Endodermal cell (in vitro differentiated cells): Measurements from ENCODE around the gene GGNBP2. TPM values are rescaled to one million over a fixed set of nuclear protein-coding genes. Genes with fewer than 3 reads are reported as not detected.
A peak's percentile ranks its signal among the peaks of the same experiment; 100 is the strongest.

Experiments
- DNase-seq: peaks from one replicate; pipeline ENCODE4 v3.0.0-alpha.2; 2017
- H3K27ac ChIP-seq: 2 replicates; pipeline ENCODE4 v1.5.1; 2013; ENCODE audit warnings: mild to moderate bottlenecking, low read depth, low read length, moderate library complexity
- H3K27me3 ChIP-seq: 2 replicates; pipeline ENCODE4 v1.6.1; 2013; ENCODE audit warnings: mild to moderate bottlenecking, low read length, moderate library complexity; ENCODE audit not compliant: insufficient read depth, control insufficient read depth, poor library complexity, severe bottlenecking
- H3K36me3 ChIP-seq: 2 replicates; pipeline ENCODE4 v1.7.0; 2013; ENCODE audit warnings: mild to moderate bottlenecking, low read length, moderate library complexity; ENCODE audit not compliant: control insufficient read depth, insufficient read depth
- H3K4me1 ChIP-seq: one replicate; pipeline ENCODE4 v1.7.0; 2013; ENCODE audit warnings: low read length; ENCODE audit not compliant: control insufficient read depth, insufficient read depth
- H3K4me3 ChIP-seq: 2 replicates; pipeline ENCODE4 v1.5.1; 2013; ENCODE audit warnings: mild to moderate bottlenecking, low read length, moderate library complexity
- H3K9ac ChIP-seq: 2 replicates; pipeline ENCODE4 v1.6.1; 2013; ENCODE audit warnings: mild to moderate bottlenecking, low read length, moderate library complexity; ENCODE audit not compliant: poor library complexity, severe bottlenecking; ENCODE audit errors: extremely low read depth
- H3K9me3 ChIP-seq: 2 replicates; pipeline ENCODE4 v1.6.1; 2013; ENCODE audit warnings: mild to moderate bottlenecking, low read length, moderate library complexity; ENCODE audit not compliant: control insufficient read depth
- H3K27ac Mint-ChIP-seq: 2 replicates; pipeline ENCODE4 v1.8.0; 2020; ENCODE audit warnings: mixed read lengths
- H3K27me3 Mint-ChIP-seq: 2 replicates; pipeline ENCODE4 v1.8.0; 2021; ENCODE audit warnings: mild to moderate bottlenecking, mixed read lengths; ENCODE audit not compliant: insufficient read depth
- H3K36me3 Mint-ChIP-seq: 2 replicates; pipeline ENCODE4 v1.8.0; 2020; ENCODE audit warnings: low read depth, mixed read lengths
- H3K4me1 Mint-ChIP-seq: 2 replicates; pipeline ENCODE4 v1.8.0; 2020; ENCODE audit warnings: mixed read lengths
- H3K4me3 Mint-ChIP-seq: 2 replicates; pipeline ENCODE4 v1.8.0; 2020; ENCODE audit warnings: mild to moderate bottlenecking, moderate library complexity, mixed read lengths
- H3K9me3 Mint-ChIP-seq: 2 replicates; pipeline ENCODE4 v1.8.0; 2020; ENCODE audit warnings: mild to moderate bottlenecking, mixed read lengths
- WGBS, 2 experiments: methylation state at CpG; one replicate each; pipeline versions ENCODE4 v1.1.5 to v1.1.7; 2013; ENCODE audit warnings: missing lambda C conversion rate in 2 of 2, mixed read lengths in 1 of 2; ENCODE audit not compliant: insufficient coverage in 1 of 2, insufficient read length in 1 of 2; 5-methylcytosine and 5-hydroxymethylcytosine counted together
- total RNA-seq, 2 donors: library from RNA; stranded (reverse); fragmentation: NEBNext Ultra II Directional in 1 of 2; extraction: Animal tissue kit (Norgen Biotek cat#: 25700) in 1 of 2; gene quantifications; 2 replicates in 1 of 2; 3 replicates in 1 of 2; pipeline ENCODE4 v1.2.1, GENCODE V29; 2021
- TF ChIP-seq, protein P1 (sequence below): fragments of 200-600 bp; sonication (generic); conservative IDR thresholded peaks from 2 replicates; pipeline ENCODE4 v1.5.0; 2021; ENCODE audit warnings: antibody characterized with exemption, mild to moderate bottlenecking

The GGNBP2 gene
- total RNA-seq, 2 donors from 2014 or later: 56.8 to 61.6 TPM

DNA sequence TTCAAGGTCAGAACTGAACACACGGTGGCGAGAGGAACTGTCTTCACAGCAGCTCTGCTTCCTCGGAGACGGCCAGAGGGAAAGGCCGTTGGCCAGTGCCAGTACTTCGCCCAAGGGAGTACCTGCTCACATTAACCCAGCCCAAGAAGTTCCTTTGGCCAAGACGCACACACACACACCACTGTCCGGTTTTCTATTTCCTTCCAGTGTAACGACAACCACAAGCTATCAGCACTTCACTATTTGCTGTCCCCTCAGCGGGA is 744 bp upstream of the GGNBP2 start:
- peak overlapping the region; percentile 93 for H3K4me3 Mint-ChIP-seq
- H3K9me3 ChIP-seq: no peaks in the 10 kb centered on the region
- 5 to 10% methylated on average over 4 to 10 of the region's 10 CpGs for WGBS, 2 experiments
- H3K36me3 ChIP-seq: peaks cover 21% of the 10 kb centered on the region
- TF ChIP-seq, protein P1, sequence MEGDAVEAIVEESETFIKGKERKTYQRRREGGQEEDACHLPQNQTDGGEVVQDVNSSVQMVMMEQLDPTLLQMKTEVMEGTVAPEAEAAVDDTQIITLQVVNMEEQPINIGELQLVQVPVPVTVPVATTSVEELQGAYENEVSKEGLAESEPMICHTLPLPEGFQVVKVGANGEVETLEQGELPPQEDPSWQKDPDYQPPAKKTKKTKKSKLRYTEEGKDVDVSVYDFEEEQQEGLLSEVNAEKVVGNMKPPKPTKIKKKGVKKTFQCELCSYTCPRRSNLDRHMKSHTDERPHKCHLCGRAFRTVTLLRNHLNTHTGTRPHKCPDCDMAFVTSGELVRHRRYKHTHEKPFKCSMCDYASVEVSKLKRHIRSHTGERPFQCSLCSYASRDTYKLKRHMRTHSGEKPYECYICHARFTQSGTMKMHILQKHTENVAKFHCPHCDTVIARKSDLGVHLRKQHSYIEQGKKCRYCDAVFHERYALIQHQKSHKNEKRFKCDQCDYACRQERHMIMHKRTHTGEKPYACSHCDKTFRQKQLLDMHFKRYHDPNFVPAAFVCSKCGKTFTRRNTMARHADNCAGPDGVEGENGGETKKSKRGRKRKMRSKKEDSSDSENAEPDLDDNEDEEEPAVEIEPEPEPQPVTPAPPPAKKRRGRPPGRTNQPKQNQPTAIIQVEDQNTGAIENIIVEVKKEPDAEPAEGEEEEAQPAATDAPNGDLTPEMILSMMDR: peak; percentile 31
- peak overlapping the region; percentile 89 for H3K27ac ChIP-seq
- H3K27me3 ChIP-seq: no peaks in the 10 kb centered on the region
- peak; percentile 86 for DNase-seq
- H3K27me3 Mint-ChIP-seq: no peaks in the 10 kb centered on the region
- peaks cover 16% of the 10 kb centered on the region for H3K4me1 Mint-ChIP-seq
- H3K4me1 ChIP-seq: no peaks in the 10 kb centered on the region
- H3K4me3 ChIP-seq: peak overlapping the region; percentile 95
- peak overlapping the region; percentile 99 for H3K27ac Mint-ChIP-seq
- H3K9me3 Mint-ChIP-seq: no peaks in the 10 kb centered on the region
- H3K9ac ChIP-seq: peak overlapping the region; percentile 95
- H3K36me3 Mint-ChIP-seq: peaks cover 9% of the 10 kb centered on the region

DNA sequence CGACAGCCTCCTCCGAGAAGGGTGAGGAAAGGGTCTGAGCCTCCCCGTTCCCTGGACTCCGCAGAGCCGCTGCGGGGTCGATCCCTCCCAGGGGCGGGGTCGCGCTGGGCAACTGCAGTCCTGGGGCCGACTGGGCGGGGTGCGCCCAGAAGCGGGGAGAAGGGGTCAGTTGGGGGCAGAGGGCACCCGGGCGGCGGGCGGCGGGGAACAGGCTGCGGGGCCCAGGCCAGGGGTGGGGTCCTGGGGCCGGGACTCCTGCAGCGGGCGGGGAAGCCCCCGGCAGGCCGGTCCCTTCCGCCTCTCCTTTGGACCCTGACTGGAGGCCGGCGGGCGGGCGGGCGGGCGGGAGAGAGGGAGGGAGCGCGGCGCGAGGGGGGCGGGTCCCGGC is 352 bp downstream of the GGNBP2 start:
- WGBS, 2 experiments: 0% methylated on average over 33 of the region's 38 CpGs; no CpG with 5 or more reads in 1 of the 2 experiments

DNA sequence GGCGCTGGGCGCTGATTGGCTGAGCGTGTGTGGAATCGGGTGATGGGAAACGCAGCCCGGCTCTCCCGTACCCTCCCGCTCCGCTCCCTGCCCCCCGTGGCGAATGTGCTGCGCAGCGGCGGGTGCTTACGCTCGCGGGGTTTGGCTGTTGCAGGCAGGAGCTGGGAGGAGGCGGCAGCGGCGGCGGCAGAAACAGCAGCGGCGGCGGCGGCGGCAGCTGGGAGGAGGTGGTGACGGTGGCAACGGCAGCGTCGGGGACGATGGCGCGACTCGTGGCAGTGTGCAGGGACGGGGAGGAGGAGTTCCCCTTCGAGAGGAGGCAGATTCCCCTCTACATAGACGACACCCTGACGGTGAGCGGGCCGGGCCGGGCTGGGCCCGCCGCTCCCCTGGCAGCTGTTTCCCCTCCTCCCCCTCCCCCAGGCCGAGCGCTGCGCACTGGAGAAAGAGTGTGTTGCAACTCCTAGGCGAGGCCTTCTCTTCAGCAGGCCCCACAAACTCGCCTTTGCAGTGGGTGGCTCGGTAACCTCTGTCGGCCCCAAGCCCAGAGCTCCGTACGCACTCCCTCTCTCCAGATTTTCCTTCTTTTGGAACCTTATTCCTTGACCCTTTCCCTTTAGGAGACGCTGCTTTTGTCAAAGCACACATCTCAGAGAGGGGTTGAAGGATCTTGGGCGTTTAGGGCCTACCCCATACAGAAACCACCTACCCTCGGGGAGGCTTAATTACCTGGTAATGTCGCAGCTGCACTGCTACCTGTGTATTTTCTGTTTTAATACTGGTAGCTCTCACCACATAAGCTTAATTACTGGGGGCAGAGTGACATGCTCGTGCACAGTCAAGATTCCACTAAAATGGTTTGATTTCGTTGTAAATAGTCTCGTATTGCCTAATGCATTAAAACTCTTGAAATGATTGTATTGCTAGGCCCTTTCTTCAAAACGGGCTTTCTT is 1.0 kb downstream of the GGNBP2 start:
- Mint-ChIP-seq H3K4me1 (peaks cover 22% of the 10 kb centered on the region), H3K27me3 (no peaks in the 10 kb centered on the region), H3K36me3 (peaks cover 12% of the 10 kb centered on the region), H3K4me3 (peak overlapping the region; percentile 93), H3K27ac (peak overlapping the region; percentile 95), H3K9me3 (no peaks in the 10 kb centered on the region)
- no peaks in the 10 kb centered on the region for H3K27me3 ChIP-seq
- no peaks in the 10 kb centered on the region for H3K9me3 ChIP-seq
- peaks cover 34% of the 10 kb centered on the region for H3K36me3 ChIP-seq
- peak; percentile 100 for DNase-seq
- TF ChIP-seq, protein P1: no peak
- peak overlapping the region; percentile 92 for H3K9ac ChIP-seq
- no peaks in the 10 kb centered on the region for H3K4me1 ChIP-seq
- peak overlapping the region; percentile 99 for H3K4me3 ChIP-seq
- peak overlapping the region; percentile 94 for H3K27ac ChIP-seq
- 1% methylated on average over 17 to 60 of the region's 60 CpGs for whole genome bisulfite sequencing, 2 experiments

More for the DNA sequence above, 352 bp downstream of the GGNBP2 start:
- peaks cover 18% of the 10 kb centered on the region for H3K4me1 Mint-ChIP-seq
- Histone ChIP-seq H3K36me3 (peaks cover 28% of the 10 kb centered on the region), H3K27me3 (no peaks in the 10 kb centered on the region), H3K27ac (peak overlapping the region; percentile 89), H3K4me1 (no peaks in the 10 kb centered on the region), H3K9ac (peak overlapping the region; percentile 95), H3K4me3 (peak overlapping the region; percentile 95), H3K9me3 (no peaks in the 10 kb centered on the region)
- H3K9me3 Mint-ChIP-seq: no peaks in the 10 kb centered on the region
- H3K27ac Mint-ChIP-seq: peak overlapping the region; percentile 94
- H3K4me3 Mint-ChIP-seq: peak overlapping the region; percentile 93
- H3K36me3 Mint-ChIP-seq: peaks cover 10% of the 10 kb centered on the region
- no peak for DNase-seq
- no peaks in the 10 kb centered on the region for H3K27me3 Mint-ChIP-seq
- TF ChIP-seq, protein P1: no peak
